HUES48 (cell line): ENCODE data around the gene PDE12.

ENCODE experiments used
- H3K27ac ChIP-seq: one replicate; pipeline ENCODE4 v1.7.0; 2013; ENCODE audit warnings: low read depth, low read length, inconsistent platforms
- H3K27me3 ChIP-seq: 2 replicates; pipeline ENCODE4 v1.6.1; 2013; ENCODE audit warnings: mild to moderate bottlenecking, low read length; ENCODE audit not compliant: control insufficient read depth, insufficient read depth
- H3K36me3 ChIP-seq: 2 replicates; pipeline ENCODE4 v1.6.1; 2013; ENCODE audit warnings: low read length; ENCODE audit not compliant: control insufficient read depth, insufficient read depth
- H3K4me1 ChIP-seq: 2 replicates; pipeline ENCODE4 v1.6.1; 2013; ENCODE audit warnings: mild to moderate bottlenecking, low read length; ENCODE audit not compliant: control insufficient read depth, insufficient read depth
- H3K4me3 ChIP-seq: 2 replicates; pipeline ENCODE4 v1.5.1; 2013; ENCODE audit warnings: mild to moderate bottlenecking, low read depth, low read length
- H3K9ac ChIP-seq: 2 replicates; pipeline ENCODE4 v1.6.1; 2013; ENCODE audit warnings: mild to moderate bottlenecking, low read depth, low read length, moderate library complexity
- H3K9me3 ChIP-seq: 2 replicates; pipeline ENCODE4 v1.6.1; 2013; ENCODE audit warnings: low read length; ENCODE audit not compliant: control insufficient read depth, insufficient read depth

PDE12 gene

DNA sequence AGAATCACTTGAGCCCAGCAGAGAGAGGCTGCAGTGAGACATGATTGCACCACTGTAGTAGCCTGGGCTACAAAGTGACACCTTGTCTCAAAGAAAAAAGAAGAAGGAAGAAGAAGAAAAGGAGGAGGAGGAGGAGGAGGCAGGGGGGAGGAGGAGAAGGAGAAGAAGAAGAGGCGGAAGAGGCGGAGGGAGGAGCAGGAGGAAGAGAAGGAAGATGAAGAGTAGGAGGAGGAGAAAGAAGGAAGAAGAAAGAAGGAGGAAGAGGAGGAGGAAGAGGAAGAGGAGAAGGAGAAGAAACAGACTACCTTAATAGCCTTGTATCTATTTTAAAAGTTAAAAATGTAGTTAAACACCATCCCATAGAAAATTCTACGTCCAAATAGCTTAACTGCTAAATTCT is 60.2 kb downstream of the PDE12 start:
- Histone ChIP-seq H3K36me3 (no peaks in the 10 kb centered on the region), H3K9me3 (no peaks in the 10 kb centered on the region), H3K4me3 (no peak overlapping the region), H3K27ac (no peak overlapping the region), H3K4me1 (no peaks in the 10 kb centered on the region), H3K9ac (no peak overlapping the region), H3K27me3 (no peaks in the 10 kb centered on the region)
